ENCODE data around the gene BAD.

The BAD gene

DNA sequence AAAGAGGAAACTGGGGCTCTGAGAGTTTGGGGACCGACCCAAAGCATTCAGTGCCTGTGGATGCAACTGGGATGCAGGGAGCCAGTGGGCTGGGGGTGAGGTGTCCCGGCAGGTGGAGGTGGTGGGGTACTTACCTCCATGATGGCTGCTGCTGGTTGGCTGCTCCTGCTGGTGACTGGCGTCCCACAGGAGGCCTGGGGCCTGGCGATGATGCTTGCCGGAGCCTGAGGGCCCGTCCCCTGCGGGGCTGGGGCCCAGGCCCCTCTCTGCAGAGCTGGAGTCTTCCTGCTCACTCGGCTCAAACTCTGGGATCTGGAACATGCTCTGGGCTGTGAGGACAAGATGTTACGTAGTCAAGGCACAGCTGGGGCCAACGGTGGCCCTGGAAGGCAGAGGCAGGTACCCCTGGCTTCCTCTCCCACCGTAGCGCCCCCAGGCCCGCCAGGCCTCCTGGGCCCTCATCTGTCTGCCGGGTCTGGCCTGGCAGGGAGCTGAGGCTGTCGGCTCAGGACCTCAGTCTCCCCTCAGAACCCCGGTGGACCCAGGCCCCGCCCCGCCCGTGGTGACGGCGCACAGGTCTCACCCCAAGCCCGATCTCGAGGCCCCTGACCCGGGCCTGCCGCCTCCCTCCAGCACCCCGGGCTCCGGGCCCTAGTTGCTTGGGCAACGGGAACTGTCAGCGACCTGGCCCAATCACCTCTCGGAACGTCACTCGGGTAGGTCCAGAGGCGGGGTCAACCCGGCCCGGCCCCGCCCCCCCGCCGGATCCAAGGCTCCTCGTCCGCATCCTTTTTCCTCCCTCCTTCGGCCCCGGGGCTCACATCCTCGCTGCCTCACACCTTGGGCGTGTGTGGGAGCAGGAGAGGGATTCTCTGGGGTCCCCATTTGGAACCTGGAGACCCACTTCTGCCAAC lies at the start of gene BAD:
Gene BAD (minus strand): TSS at position 618 of the 914 bp plus-strand sequence. CDS start 297 bp downstream, at position 321.
- DNase-seq (ENCODE audit: low read depth) = peak; percentile 94
- peak; percentile 7; the same call in 1 of the 2 replicates for TF ChIP-seq MYC (IDR thresholded peaks at IDR 0.05; ENCODE audit: low read depth, low read length)
- peak; percentile 56 for TF ChIP-seq POLR2A (IDR thresholded peaks at IDR 0.05; ENCODE audit: extremely low read depth, insufficient read length)
- TF ChIP-seq MAX (IDR thresholded peaks at IDR 0.05; ENCODE audit: low read depth, low read length) = no peak
- TF ChIP-seq CTCF (IDR thresholded peaks at IDR 0.05; ENCODE audit: low read depth, low read length) = no peak
- peak within 1 kb of the TSS; percentile 72 for H3K4me3 ChIP-seq (ENCODE audit: low read depth, low read length)

- no peak overlapping the region for H3K4me3 ChIP-seq (ENCODE audit: low read depth, low read length)
- DNase-seq (ENCODE audit: low read depth) = no peak
- TF ChIP-seq POLR2A (IDR thresholded peaks at IDR 0.05; ENCODE audit: extremely low read depth, insufficient read length) = no peak
- no peak for TF ChIP-seq MYC (IDR thresholded peaks at IDR 0.05; ENCODE audit: low read depth, low read length)
- TF ChIP-seq MAX (IDR thresholded peaks at IDR 0.05; ENCODE audit: low read depth, low read length) = no peak
- no peak for TF ChIP-seq CTCF (IDR thresholded peaks at IDR 0.05; ENCODE audit: low read depth, low read length)
Measured at GRCh38 chr11:64333556-64333955, 49.1 kb upstream of the BAD start.

DNA sequence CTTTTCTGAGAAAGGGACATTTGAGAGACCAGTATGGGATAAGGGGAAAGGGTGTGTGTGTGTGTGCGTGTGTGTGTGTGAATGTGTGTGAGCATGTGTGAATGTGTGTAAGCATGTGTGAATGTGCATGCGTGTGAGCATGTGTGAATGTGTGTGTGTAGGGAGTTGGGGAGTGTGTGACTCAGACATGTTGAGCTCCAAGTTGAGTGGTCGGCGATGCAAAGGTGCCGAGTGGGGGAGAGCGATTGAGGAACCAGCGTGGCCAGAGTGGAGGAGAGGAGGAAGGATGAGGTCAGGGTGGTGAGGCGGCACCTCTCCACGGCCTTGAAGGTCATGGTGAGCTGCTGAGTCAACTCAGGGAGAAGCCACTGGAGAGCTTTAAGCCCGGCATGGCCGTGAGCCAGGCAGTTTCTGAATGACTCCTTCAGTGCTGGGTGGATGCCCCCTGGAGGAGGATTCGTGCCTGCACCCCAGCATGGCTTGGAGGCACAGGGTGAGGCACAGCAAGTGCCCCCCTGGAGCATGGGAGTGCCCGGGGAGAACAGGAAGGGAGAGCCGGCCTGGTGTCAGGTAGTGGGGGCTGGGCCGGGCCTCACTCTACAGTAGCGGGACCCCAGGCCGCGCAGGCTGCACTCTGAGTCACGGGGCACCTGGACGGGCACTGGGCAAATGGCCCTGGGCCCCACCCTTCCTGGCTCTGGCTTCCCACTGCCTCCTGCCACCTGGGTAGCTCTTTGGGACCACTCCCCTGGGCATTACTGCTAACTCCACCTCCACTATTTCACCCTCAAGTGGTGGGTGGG lies 47.3 kb upstream of the BAD start:
- TF ChIP-seq MYC (IDR thresholded peaks at IDR 0.05; ENCODE audit: low read depth, low read length) (peak; percentile 53; the same call in 1 of the 2 replicates), MAX (IDR thresholded peaks at IDR 0.05; ENCODE audit: low read depth, low read length) (peak; percentile 78), CTCF (IDR thresholded peaks at IDR 0.05; ENCODE audit: low read depth, low read length) (peak; percentile 81), POLR2A (IDR thresholded peaks at IDR 0.05; ENCODE audit: extremely low read depth, insufficient read length) (no peak)
- H3K4me3 ChIP-seq (ENCODE audit: low read depth, low read length) = no peak overlapping the region
- DNase-seq (ENCODE audit: low read depth) = peak; percentile 95

GRCh38 chr11:64330888-64331287 lies 46.4 kb upstream of the BAD start:
- TF ChIP-seq MAX (IDR thresholded peaks at IDR 0.05; ENCODE audit: low read depth, low read length) (no peak), CTCF (IDR thresholded peaks at IDR 0.05; ENCODE audit: low read depth, low read length) (no peak), POLR2A (IDR thresholded peaks at IDR 0.05; ENCODE audit: extremely low read depth, insufficient read length) (no peak), MYC (IDR thresholded peaks at IDR 0.05; ENCODE audit: low read depth, low read length) (no peak)
- no peak for DNase-seq (ENCODE audit: low read depth)
- no peak overlapping the region for H3K4me3 ChIP-seq (ENCODE audit: low read depth, low read length)

- no peak for DNase-seq (ENCODE audit: low read depth)
- H3K4me3 ChIP-seq (ENCODE audit: low read depth, low read length) = no peak overlapping the region
- no peak for TF ChIP-seq POLR2A (IDR thresholded peaks at IDR 0.05; ENCODE audit: extremely low read depth, insufficient read length)
- no peak for TF ChIP-seq MYC (IDR thresholded peaks at IDR 0.05; ENCODE audit: low read depth, low read length)
- TF ChIP-seq MAX (IDR thresholded peaks at IDR 0.05; ENCODE audit: low read depth, low read length) = no peak
- no peak for TF ChIP-seq CTCF (IDR thresholded peaks at IDR 0.05; ENCODE audit: low read depth, low read length)
Measured at GRCh38 chr11:64327993-64328392, 43.5 kb upstream of the BAD start.
